Calu3 (cell line): ENCODE results near the gene ALK. TPM values are rescaled to one million over a fixed set of nuclear protein-coding genes. Genes with fewer than 3 reads are reported as not detected.

Source experiments
- BruUV-seq: library from RNA; stranded (reverse); fragments of 400-500 nt; replicated peaks from 2 replicates; lab custom pipeline; 2021; lab: Mats Ljungman, UMichigan
- CTCF ChIA-PET: fragments of 300-600 bp; sonication (Branson Sonifier 250); formaldehyde crosslinking; loops from one replicate; lab custom pipeline; 2022; ENCODE audit warnings: antibody characterized with exemption; lab: Charles Lee
- DNase-seq: peaks from one replicate; pipeline ENCODE4 v3.0.0; 2022
- H3K27ac Mint-ChIP-seq: one replicate; pipeline ENCODE4 v1.8.0; 2022; ENCODE audit warnings: mixed read lengths; ENCODE audit not compliant: unreplicated experiment
- H3K27me3 Mint-ChIP-seq: one replicate; pipeline ENCODE4 v1.8.0; 2022; ENCODE audit warnings: mixed read lengths; ENCODE audit not compliant: unreplicated experiment
- H3K36me3 Mint-ChIP-seq: one replicate; pipeline ENCODE4 v1.8.0; 2022; ENCODE audit warnings: mild to moderate bottlenecking, moderate library complexity, mixed read lengths; ENCODE audit not compliant: insufficient read depth, unreplicated experiment
- H3K4me1 Mint-ChIP-seq: one replicate; pipeline ENCODE4 v1.8.0; 2022; ENCODE audit warnings: mild to moderate bottlenecking, low read depth, mixed read lengths; ENCODE audit not compliant: unreplicated experiment
- H3K4me3 Mint-ChIP-seq: one replicate; pipeline ENCODE4 v1.8.0; 2022; ENCODE audit warnings: mild to moderate bottlenecking, low read depth, moderate library complexity, mixed read lengths; ENCODE audit not compliant: unreplicated experiment
- H3K9me3 Mint-ChIP-seq: one replicate; pipeline ENCODE4 v1.8.0; 2022; ENCODE audit warnings: low read depth, mixed read lengths; ENCODE audit not compliant: unreplicated experiment
- intact Hi-C: fragments of 100-400 bp; cut with micrococcal nuclease; formaldehyde crosslinking; loops from one replicate; pipeline ENCODE4 v1.10.0; 2022; ENCODE audit not compliant: unreplicated experiment
- total RNA-seq: library from RNA; stranded (reverse); gene quantifications from 2 replicates; pipeline ENCODE4 v1.2.3, GENCODE V29; 2022
- TF ChIP-seq, protein P1 (sequence below): fragments of 200-600 bp; IDR thresholded peaks from one replicate; pipeline ENCODE4 v1.8.0; 2022; ENCODE audit warnings: antibody characterized with exemption; ENCODE audit not compliant: unreplicated experiment

ALK gene
- total RNA-seq, 1 experiment from 2014 or later, result not detected

- Mint-ChIP-seq H3K27ac (no peak overlapping the region), H3K27me3 (peaks cover 87% of the 10 kb centered on the region), H3K4me1 (no peaks in the 10 kb centered on the region), H3K36me3 (no peaks in the 10 kb centered on the region), H3K4me3 (no peak overlapping the region), H3K9me3 (no peaks in the 10 kb centered on the region)
- BruUV-seq, result no TSS peak
- intact Hi-C loops, result no loop called here
- TF ChIP-seq, protein P1, sequence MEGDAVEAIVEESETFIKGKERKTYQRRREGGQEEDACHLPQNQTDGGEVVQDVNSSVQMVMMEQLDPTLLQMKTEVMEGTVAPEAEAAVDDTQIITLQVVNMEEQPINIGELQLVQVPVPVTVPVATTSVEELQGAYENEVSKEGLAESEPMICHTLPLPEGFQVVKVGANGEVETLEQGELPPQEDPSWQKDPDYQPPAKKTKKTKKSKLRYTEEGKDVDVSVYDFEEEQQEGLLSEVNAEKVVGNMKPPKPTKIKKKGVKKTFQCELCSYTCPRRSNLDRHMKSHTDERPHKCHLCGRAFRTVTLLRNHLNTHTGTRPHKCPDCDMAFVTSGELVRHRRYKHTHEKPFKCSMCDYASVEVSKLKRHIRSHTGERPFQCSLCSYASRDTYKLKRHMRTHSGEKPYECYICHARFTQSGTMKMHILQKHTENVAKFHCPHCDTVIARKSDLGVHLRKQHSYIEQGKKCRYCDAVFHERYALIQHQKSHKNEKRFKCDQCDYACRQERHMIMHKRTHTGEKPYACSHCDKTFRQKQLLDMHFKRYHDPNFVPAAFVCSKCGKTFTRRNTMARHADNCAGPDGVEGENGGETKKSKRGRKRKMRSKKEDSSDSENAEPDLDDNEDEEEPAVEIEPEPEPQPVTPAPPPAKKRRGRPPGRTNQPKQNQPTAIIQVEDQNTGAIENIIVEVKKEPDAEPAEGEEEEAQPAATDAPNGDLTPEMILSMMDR, result no peak
- DNase-seq, result no peak
- CTCF ChIA-PET, result no interaction called here
Observed at GRCh38 chr2:29478641-29479040, 442.7 kb downstream of the ALK start.

- BruUV-seq, result no TSS peak
Observed at GRCh38 chr2:29477186-29477585, 444.2 kb downstream of the ALK start.

DNA sequence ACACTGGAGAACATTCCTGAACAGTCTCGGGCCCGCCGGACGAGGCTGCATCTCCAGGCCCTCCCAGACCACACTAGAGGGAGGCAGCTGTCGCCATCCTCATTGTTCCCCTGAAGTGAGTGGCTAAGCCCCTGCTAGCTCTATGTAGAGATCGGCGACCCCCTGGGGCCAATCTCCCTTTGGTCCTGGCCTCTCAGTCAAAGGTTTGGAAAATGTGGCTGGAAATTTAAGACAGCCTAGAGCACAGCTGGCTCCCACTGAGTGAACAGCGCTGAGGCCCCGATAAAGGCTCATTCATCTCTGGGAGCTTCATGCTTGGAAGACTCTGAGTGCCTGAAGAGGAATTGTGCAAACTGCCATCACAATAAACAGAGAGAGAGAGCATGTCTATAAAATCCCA lies 445.9 kb downstream of the ALK start:
- TF ChIP-seq, protein P1, result no peak
- Mint-ChIP-seq H3K36me3 (no peaks in the 10 kb centered on the region), H3K27ac (no peak overlapping the region), H3K4me3 (no peak overlapping the region), H3K4me1 (no peaks in the 10 kb centered on the region), H3K9me3 (no peaks in the 10 kb centered on the region), H3K27me3 (peaks cover 61% of the 10 kb centered on the region)
- intact Hi-C loops, result no loop called here
- CTCF ChIA-PET, result no interaction called here
- no TSS peak for BruUV-seq
- no peak for DNase-seq

More at GRCh38 chr2:29477186-29477585, 444.2 kb downstream of the ALK start:
- intact Hi-C loops, result no loop called here
- CTCF ChIA-PET, result no interaction called here
- Mint-ChIP-seq H3K27ac (no peak overlapping the region), H3K9me3 (no peaks in the 10 kb centered on the region), H3K27me3 (peaks cover 73% of the 10 kb centered on the region), H3K4me1 (no peaks in the 10 kb centered on the region), H3K4me3 (no peak overlapping the region), H3K36me3 (no peaks in the 10 kb centered on the region)
- TF ChIP-seq, protein P1, result no peak
- no peak for DNase-seq

- CTCF ChIA-PET, result no interaction called here
- TF ChIP-seq, protein P1, result no peak
- no peaks in the 10 kb centered on the region for H3K4me1 Mint-ChIP-seq
- BruUV-seq, result no TSS peak
- H3K27me3 Mint-ChIP-seq, result peaks cover 37% of the 10 kb centered on the region
- intact Hi-C loops, result no loop called here
- H3K9me3 Mint-ChIP-seq, result peaks cover 3% of the 10 kb centered on the region
- H3K4me3 Mint-ChIP-seq, result no peak overlapping the region
- H3K27ac Mint-ChIP-seq, result no peak overlapping the region
- no peaks in the 10 kb centered on the region for H3K36me3 Mint-ChIP-seq
- DNase-seq, result no peak
Observed at GRCh38 chr2:29469961-29470360, 451.4 kb downstream of the ALK start.
